H9 (cell line): ENCODE data around the gene POLN. TPM values are rescaled to one million over a fixed set of nuclear protein-coding genes. Genes with fewer than 3 reads are reported as not detected.

Experiments used
- DNase-seq: peaks from one replicate; pipeline ENCODE4 v3.0.0-alpha.2; 2017
- H2AFZ ChIP-seq: one replicate; pipeline ENCODE4 v1.6.1; 2013; ENCODE audit warnings: mild to moderate bottlenecking, low read length, control low read depth, moderate library complexity
- H2AK5ac ChIP-seq: 2 replicates; pipeline ENCODE4 v1.6.1; 2013; ENCODE audit warnings: low read length, control low read depth, mixed read lengths; ENCODE audit not compliant: insufficient read length
- H2BK120ac ChIP-seq: one replicate; pipeline ENCODE4 v1.6.1; 2013; ENCODE audit warnings: low read depth, mild to moderate bottlenecking, low read length, control low read depth, inconsistent platforms; ENCODE audit not compliant: poor library complexity, severe bottlenecking
- H2BK12ac ChIP-seq: 2 replicates; pipeline ENCODE4 v1.6.1; 2013; ENCODE audit warnings: low read length, control low read depth, mixed read lengths, low read depth; ENCODE audit not compliant: insufficient read length
- H2BK15ac ChIP-seq: 2 replicates; pipeline ENCODE4 v1.6.1; 2013; ENCODE audit warnings: low read depth, low read length, control low read depth
- H2BK20ac ChIP-seq: one replicate; pipeline ENCODE4 v1.6.1; 2013; ENCODE audit warnings: low read depth, mild to moderate bottlenecking, low read length, control low read depth, inconsistent platforms; ENCODE audit not compliant: poor library complexity, severe bottlenecking
- H2BK5ac ChIP-seq: 2 replicates; pipeline ENCODE4 v1.6.1; 2013; ENCODE audit warnings: low read length, control low read depth, mixed read lengths; ENCODE audit not compliant: insufficient read length
- H3K14ac ChIP-seq: 2 replicates; pipeline ENCODE4 v1.6.1; 2013; ENCODE audit warnings: low read length, control low read depth; ENCODE audit not compliant: insufficient read depth
- H3K18ac ChIP-seq: 2 replicates; pipeline ENCODE4 v1.6.1; 2013; ENCODE audit warnings: low read depth, mild to moderate bottlenecking, mixed read lengths, low read length, control low read depth; ENCODE audit not compliant: insufficient read length
- H3K23ac ChIP-seq: 2 replicates; pipeline ENCODE4 v1.6.1; 2013; ENCODE audit warnings: low read length, control low read depth, mixed read lengths, low read depth; ENCODE audit not compliant: insufficient read length
- H3K23me2 ChIP-seq: 2 replicates; pipeline ENCODE4 v1.6.1; 2013; ENCODE audit warnings: low read depth, mild to moderate bottlenecking, mixed read lengths, low read length, control low read depth; ENCODE audit not compliant: insufficient read length, poor library complexity, severe bottlenecking
- H3K27ac ChIP-seq: 2 replicates; pipeline ENCODE4 v1.5.1; 2013; ENCODE audit warnings: low read length, control low read depth, mixed read lengths, low read depth; ENCODE audit not compliant: insufficient read length
- H3K27me3 ChIP-seq: 2 replicates; pipeline ENCODE4 v1.6.1; 2013; ENCODE audit warnings: low read length, control low read depth, inconsistent platforms; ENCODE audit not compliant: insufficient read depth
- H3K4ac ChIP-seq: 2 replicates; pipeline ENCODE4 v1.6.1; 2013; ENCODE audit warnings: low read depth, mild to moderate bottlenecking, control low read depth, inconsistent platforms, low read length, moderate library complexity
- H3K4me1 ChIP-seq: 2 replicates; pipeline ENCODE4 v1.6.1; 2013; ENCODE audit warnings: low read length, control low read depth, inconsistent platforms; ENCODE audit not compliant: insufficient read depth
- H3K4me2 ChIP-seq: 2 replicates; pipeline ENCODE4 v1.6.1; 2013; ENCODE audit warnings: low read length, control low read depth, mixed read lengths; ENCODE audit not compliant: insufficient read length, insufficient read depth
- H3K56ac ChIP-seq: 2 replicates; pipeline ENCODE4 v1.6.1; 2013; ENCODE audit warnings: low read depth, mild to moderate bottlenecking, mixed read lengths, low read length, control low read depth; ENCODE audit not compliant: insufficient read length
- H3K79me1 ChIP-seq: 2 replicates; pipeline ENCODE4 v1.6.1; 2013; ENCODE audit warnings: low read depth, mild to moderate bottlenecking, moderate library complexity, low read length, control low read depth, inconsistent platforms; ENCODE audit not compliant: insufficient read depth, poor library complexity, severe bottlenecking
- H3K79me2 ChIP-seq: 2 replicates; pipeline ENCODE4 v1.6.1; 2013; ENCODE audit warnings: low read length, control low read depth, inconsistent platforms; ENCODE audit not compliant: insufficient read depth
- H3K9ac ChIP-seq: 2 replicates; pipeline ENCODE4 v1.6.1; 2013; ENCODE audit warnings: low read length, control low read depth, mixed read lengths; ENCODE audit not compliant: insufficient read length; ENCODE audit errors: extremely low read depth
- H3K9me3 ChIP-seq: one replicate; pipeline ENCODE4 v1.6.1; 2013; ENCODE audit warnings: low read depth, low read length, inconsistent platforms; ENCODE audit not compliant: control insufficient read depth
- H3T11ph ChIP-seq: one replicate; pipeline ENCODE4 v1.6.1; 2013; ENCODE audit warnings: mild to moderate bottlenecking, low read length, control low read depth, inconsistent platforms
- H4K20me1 ChIP-seq: one replicate; pipeline ENCODE4 v1.6.1; 2013; ENCODE audit not compliant: control insufficient read depth, insufficient read length, insufficient read depth
- H4K5ac ChIP-seq: 2 replicates; pipeline ENCODE4 v1.6.1; 2013; ENCODE audit warnings: low read depth, mild to moderate bottlenecking, mixed read lengths, low read length, control low read depth; ENCODE audit not compliant: insufficient read length
- H4K8ac ChIP-seq: replicated peaks from 2 replicates; pipeline ENCODE4 v1.6.1; 2013; ENCODE audit warnings: low read length, control low read depth, mixed read lengths, low read depth; ENCODE audit not compliant: insufficient read length
- H4K91ac ChIP-seq: 2 replicates; pipeline ENCODE4 v1.6.1; 2013; ENCODE audit warnings: low read depth, mild to moderate bottlenecking, moderate library complexity, mixed read lengths, low read length, control low read depth; ENCODE audit not compliant: insufficient read length
- H3K27ac Mint-ChIP-seq, 3 experiments: 2 replicates in 2 of 3; 3 replicates in 1 of 3; pipeline ENCODE4 v1.8.0; 2020 to 2021; ENCODE audit warnings: mixed read lengths in 3 of 3, mild to moderate bottlenecking in 1 of 3, moderate library complexity in 1 of 3
- H3K27me3 Mint-ChIP-seq: 2 replicates; pipeline ENCODE4 v1.8.0; 2021; ENCODE audit warnings: low read depth, mild to moderate bottlenecking, moderate library complexity, mixed read lengths
- H3K36me3 Mint-ChIP-seq, 3 experiments: 2 replicates in 2 of 3; 3 replicates in 1 of 3; pipeline ENCODE4 v1.8.0; 2020 to 2021; ENCODE audit warnings: low read depth in 3 of 3, mixed read lengths in 3 of 3; ENCODE audit not compliant: insufficient read depth in 1 of 3
- H3K4me1 Mint-ChIP-seq, 2 experiments: 2 replicates each; pipeline ENCODE4 v1.8.0; 2020; ENCODE audit warnings: mixed read lengths in 2 of 2
- H3K4me3 Mint-ChIP-seq, 2 experiments: 2 replicates in 1 of 2; 3 replicates in 1 of 2; pipeline ENCODE4 v1.8.0; 2020 to 2021; ENCODE audit warnings: mild to moderate bottlenecking in 2 of 2, mixed read lengths in 2 of 2, moderate library complexity in 1 of 2
- H3K9me3 Mint-ChIP-seq, 2 experiments: 2 replicates in 1 of 2; 3 replicates in 1 of 2; pipeline ENCODE4 v1.8.0; 2020; ENCODE audit warnings: mild to moderate bottlenecking in 2 of 2, mixed read lengths in 2 of 2, moderate library complexity in 1 of 2
- CTCF ChIP-seq: fragments of 200-600 bp; sonication (generic); conservative IDR thresholded peaks from 3 replicates; pipeline ENCODE4 v1.8.0; 2021; ENCODE audit warnings: antibody characterized with exemption, mild to moderate bottlenecking
- WGBS: extraction: QIAGEN DNeasy Blood & Tissue Kit; methylation state at CpG from one replicate; pipeline ENCODE4 v1.1.7; 2013; ENCODE audit warnings: missing lambda C conversion rate, low lambda C conversion rate, mixed read lengths; ENCODE audit not compliant: insufficient read length; ENCODE audit errors: extremely low coverage; 5-methylcytosine and 5-hydroxymethylcytosine counted together
- total RNA-seq: library from RNA; stranded (reverse); gene quantifications from 2 replicates; pipeline ENCODE4 v1.2.1, GENCODE V29; 2021

Gene POLN
- total RNA-seq, 1 experiment from 2014 or later: 0.74 TPM

- H3K14ac ChIP-seq: no peak overlapping the region
- no peak overlapping the region for H2BK20ac ChIP-seq
- Mint-ChIP-seq H3K4me3 (no peak overlapping the region), H3K27me3 (no peaks in the 10 kb centered on the region; the same call in none of the 2 replicates), H3K4me1 (no peaks in the 10 kb centered on the region), H3K36me3 (peaks cover 1 to 7% (median 2%) of the 10 kb centered on the region in 3 experiments), H3K27ac (no peak overlapping the region), H3K9me3 (peaks cover 5 to 6% of the 10 kb centered on the region in 2 experiments)
- no peak overlapping the region for H2BK15ac ChIP-seq
- no peak overlapping the region for H4K8ac ChIP-seq
- peak; percentile 45; the same call in 2 of the 3 replicates for TF ChIP-seq CTCF
- no peak overlapping the region for H3K23ac ChIP-seq
- no peak overlapping the region for H3T11ph ChIP-seq
- H2BK12ac ChIP-seq: no peak overlapping the region
- H3K27ac ChIP-seq: no peak overlapping the region
- no peaks in the 10 kb centered on the region for H4K20me1 ChIP-seq
- H4K5ac ChIP-seq: no peak overlapping the region
- no peaks in the 10 kb centered on the region for H3K9me3 ChIP-seq
- H3K4ac ChIP-seq: no peak overlapping the region
- H3K4me1 ChIP-seq: no peaks in the 10 kb centered on the region
- H3K23me2 ChIP-seq: no peaks in the 10 kb centered on the region
- no peak for DNase-seq
- H2BK120ac ChIP-seq: no peak overlapping the region
- no CpG with 5 or more reads among the region's 4 CpGs for WGBS
- no peak overlapping the region for H3K4me2 ChIP-seq
- no peaks in the 10 kb centered on the region for H3K27me3 ChIP-seq
- H3K79me2 ChIP-seq: no peaks in the 10 kb centered on the region
- H3K18ac ChIP-seq: no peak overlapping the region
- H2BK5ac ChIP-seq: no peak overlapping the region
- H4K91ac ChIP-seq: no peak overlapping the region
- H3K56ac ChIP-seq: no peak overlapping the region
- H2AFZ ChIP-seq: no peak overlapping the region
- H3K9ac ChIP-seq: no peak overlapping the region
- H3K79me1 ChIP-seq: no peaks in the 10 kb centered on the region
- no peak overlapping the region for H2AK5ac ChIP-seq
Observed at GRCh38 chr4:2177443-2178093, 64.4 kb downstream of the POLN start.
